ENCODE data around the gene ADCY10.

Gene ADCY10

DNA sequence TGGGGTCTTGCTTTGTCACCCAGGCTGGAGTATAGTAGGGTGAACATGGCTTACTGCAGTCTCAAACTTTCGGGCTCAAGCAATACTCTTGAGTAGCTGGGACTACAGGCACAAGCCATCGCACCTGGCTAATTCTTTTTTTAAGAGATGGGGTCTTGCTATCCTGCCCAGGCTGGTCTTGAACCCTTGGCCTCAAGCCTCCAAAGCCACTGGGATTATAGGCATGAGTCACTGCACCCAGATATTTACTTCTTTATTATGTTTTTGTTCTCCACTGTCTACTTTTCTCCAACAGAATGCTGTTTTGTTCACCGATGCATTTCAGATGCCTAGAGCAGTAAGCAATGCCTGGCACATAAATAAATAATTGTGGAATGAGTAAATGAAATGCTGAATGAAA, 72.4 kb downstream of the ADCY10 start:
- no peak for TF ChIP-seq REST (IDR thresholded peaks at IDR 0.05; ENCODE audit: insufficient replicate concordance, low read depth)
- TF ChIP-seq GABPA (IDR thresholded peaks at IDR 0.05; ENCODE audit: low read depth) = no peak
- TF ChIP-seq, protein P1, sequence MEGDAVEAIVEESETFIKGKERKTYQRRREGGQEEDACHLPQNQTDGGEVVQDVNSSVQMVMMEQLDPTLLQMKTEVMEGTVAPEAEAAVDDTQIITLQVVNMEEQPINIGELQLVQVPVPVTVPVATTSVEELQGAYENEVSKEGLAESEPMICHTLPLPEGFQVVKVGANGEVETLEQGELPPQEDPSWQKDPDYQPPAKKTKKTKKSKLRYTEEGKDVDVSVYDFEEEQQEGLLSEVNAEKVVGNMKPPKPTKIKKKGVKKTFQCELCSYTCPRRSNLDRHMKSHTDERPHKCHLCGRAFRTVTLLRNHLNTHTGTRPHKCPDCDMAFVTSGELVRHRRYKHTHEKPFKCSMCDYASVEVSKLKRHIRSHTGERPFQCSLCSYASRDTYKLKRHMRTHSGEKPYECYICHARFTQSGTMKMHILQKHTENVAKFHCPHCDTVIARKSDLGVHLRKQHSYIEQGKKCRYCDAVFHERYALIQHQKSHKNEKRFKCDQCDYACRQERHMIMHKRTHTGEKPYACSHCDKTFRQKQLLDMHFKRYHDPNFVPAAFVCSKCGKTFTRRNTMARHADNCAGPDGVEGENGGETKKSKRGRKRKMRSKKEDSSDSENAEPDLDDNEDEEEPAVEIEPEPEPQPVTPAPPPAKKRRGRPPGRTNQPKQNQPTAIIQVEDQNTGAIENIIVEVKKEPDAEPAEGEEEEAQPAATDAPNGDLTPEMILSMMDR (IDR thresholded peaks at IDR 0.05; ENCODE audit: insufficient read depth, low read length) = no peak
- TF ChIP-seq SPI1 (IDR thresholded peaks at IDR 0.05; ENCODE audit: borderline replicate concordance, low read depth) = no peak
- TF ChIP-seq POLR2AphosphoS5 (IDR thresholded peaks at IDR 0.05; ENCODE audit: low read depth) = no peak

DNA sequence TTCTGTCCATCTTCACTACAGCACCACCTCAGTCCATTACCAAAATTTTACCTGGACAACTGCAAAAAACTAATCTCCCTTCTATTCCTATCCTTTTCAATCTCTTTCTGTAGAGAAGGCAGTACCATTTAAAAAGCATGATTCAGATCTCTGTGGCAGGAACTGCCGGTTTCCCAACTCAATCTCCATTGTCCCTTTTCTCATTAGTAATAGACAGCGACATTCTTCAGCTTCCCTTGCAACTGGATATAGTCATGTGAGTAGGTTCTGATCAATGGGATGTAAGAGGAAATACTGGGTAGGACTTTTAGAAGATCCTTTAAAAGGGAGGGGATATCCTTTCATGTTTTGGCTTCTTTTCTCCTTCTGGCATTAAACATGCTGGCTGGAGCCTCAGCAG, 74.9 kb downstream of the ADCY10 start:
- no peak for TF ChIP-seq SPI1 (IDR thresholded peaks at IDR 0.05; ENCODE audit: borderline replicate concordance, low read depth)

More for the DNA sequence above, 72.4 kb downstream of the ADCY10 start:
- no peak for DNase-seq (ENCODE audit: low read depth in 1 of 2, low spot score in 1 of 2)
- Histone ChIP-seq H3K4me3 (replicated peaks; ENCODE audit: insufficient read depth, low read length) (no peak overlapping the region), H3K27ac (replicated peaks) (no peak overlapping the region), H3K27me3 (ENCODE audit: insufficient read depth, poor library complexity, severe bottlenecking) (no peaks in the 10 kb centered on the region)

DNA sequence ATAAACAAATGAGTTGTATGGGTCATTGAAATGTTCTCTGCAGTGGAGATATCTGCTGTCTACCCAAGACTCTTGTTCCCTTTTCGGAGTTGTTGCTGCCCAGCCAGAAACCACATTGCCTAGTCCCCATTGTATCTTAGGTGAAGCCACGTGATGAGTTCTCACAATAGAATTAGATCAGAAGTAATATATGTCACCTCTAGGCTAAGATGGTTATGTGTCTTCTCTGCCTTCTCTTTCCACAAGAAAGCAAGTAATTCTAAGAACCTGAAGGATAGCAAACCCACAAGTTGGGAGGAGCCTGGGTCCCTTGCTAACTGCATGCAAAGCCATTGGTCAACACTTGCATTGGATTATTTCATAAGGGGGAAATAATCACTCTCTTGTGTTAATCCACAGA, 76.6 kb downstream of the ADCY10 start:
- no peak overlapping the region for H3K27ac ChIP-seq (replicated peaks)
- TF ChIP-seq SPI1 (IDR thresholded peaks at IDR 0.05; ENCODE audit: borderline replicate concordance, low read depth) (no peak), REST (IDR thresholded peaks at IDR 0.05; ENCODE audit: insufficient replicate concordance, low read depth) (no peak), POLR2AphosphoS5 (IDR thresholded peaks at IDR 0.05; ENCODE audit: low read depth) (no peak)
- TF ChIP-seq, protein P1 (IDR thresholded peaks at IDR 0.05; ENCODE audit: insufficient read depth, low read length) = no peak
- DNase-seq (ENCODE audit: low read depth in 1 of 2, low spot score in 1 of 2) = peak in 1 of 2 experiments; percentile 47
- no peaks in the 10 kb centered on the region for H3K27me3 ChIP-seq (ENCODE audit: insufficient read depth, poor library complexity, severe bottlenecking)
- H3K4me3 ChIP-seq (replicated peaks; ENCODE audit: insufficient read depth, low read length) = no peak overlapping the region

More for the DNA sequence above, 74.9 kb downstream of the ADCY10 start:
- Histone ChIP-seq H3K27ac (replicated peaks) (no peak overlapping the region), H3K4me3 (replicated peaks; ENCODE audit: insufficient read depth, low read length) (no peak overlapping the region), H3K27me3 (ENCODE audit: insufficient read depth, poor library complexity, severe bottlenecking) (no peaks in the 10 kb centered on the region)
- DNase-seq (ENCODE audit: low read depth in 1 of 2, low spot score in 1 of 2) = no peak

GRCh38 chr1:167836197-167836596, 77.7 kb downstream of the ADCY10 start:
- no peak overlapping the region for H3K27ac ChIP-seq (replicated peaks)
- no peak overlapping the region for H3K4me3 ChIP-seq (replicated peaks; ENCODE audit: insufficient read depth, low read length)
- TF ChIP-seq POLR2AphosphoS5 (IDR thresholded peaks at IDR 0.05; ENCODE audit: low read depth) = no peak
- TF ChIP-seq REST (IDR thresholded peaks at IDR 0.05; ENCODE audit: insufficient replicate concordance, low read depth) = no peak
- no peak for TF ChIP-seq GABPA (IDR thresholded peaks at IDR 0.05; ENCODE audit: low read depth)
- TF ChIP-seq, protein P1 (IDR thresholded peaks at IDR 0.05; ENCODE audit: insufficient read depth, low read length) = no peak
- TF ChIP-seq SPI1 (IDR thresholded peaks at IDR 0.05; ENCODE audit: borderline replicate concordance, low read depth) = no peak
- DNase-seq (ENCODE audit: low read depth in 1 of 2, low spot score in 1 of 2) = no peak
- no peaks in the 10 kb centered on the region for H3K27me3 ChIP-seq (ENCODE audit: insufficient read depth, poor library complexity, severe bottlenecking)

All from HL-60 (cell line).